ENCODE measurements around the gene XPO4.

Gene XPO4

GRCh38 chr13:20814224-20814910 is 88.2 kb downstream of the XPO4 start:
- in situ Hi-C loops (cut with MboI; ENCODE audit: low sequenced_read_pairs, unreplicated experiment) = loop anchor here (25.0 kb wide), 1 partner anchor 627 kb away; the partner anchor contains the start of gene GJB2
- TF ChIP-seq CTCF (IDR thresholded peaks at IDR 0.05; ENCODE audit: borderline replicate concordance, control extremely low read depth, extremely low read depth, insufficient read depth, missing control alignments) = no peak
- no peak for DNase-seq (ENCODE audit: low spot score)

GRCh38 chr13:20812890-20813289 is 89.7 kb downstream of the XPO4 start:
- no peak for TF ChIP-seq CTCF (IDR thresholded peaks at IDR 0.05; ENCODE audit: borderline replicate concordance, control extremely low read depth, extremely low read depth, insufficient read depth, missing control alignments)
- DNase-seq (ENCODE audit: low spot score) = no peak
- in situ Hi-C loops (cut with MboI; ENCODE audit: low sequenced_read_pairs, unreplicated experiment) = loop anchor here (25.0 kb wide), 1 partner anchor 626 kb away; the partner anchor contains the start of gene GJB2

GRCh38 chr13:20810808-20811207 is 91.7 kb downstream of the XPO4 start:
- no peak for TF ChIP-seq CTCF (IDR thresholded peaks at IDR 0.05; ENCODE audit: borderline replicate concordance, control extremely low read depth, extremely low read depth, insufficient read depth, missing control alignments)
- in situ Hi-C loops (cut with MboI; ENCODE audit: low sequenced_read_pairs, unreplicated experiment) = loop anchor here (25.0 kb wide), 1 partner anchor 624 kb away; the partner anchor contains the start of gene GJB2
- DNase-seq (ENCODE audit: low spot score) = no peak

- TF ChIP-seq CTCF (IDR thresholded peaks at IDR 0.05; ENCODE audit: borderline replicate concordance, control extremely low read depth, extremely low read depth, insufficient read depth, missing control alignments) = no peak
- in situ Hi-C loops (cut with MboI; ENCODE audit: low sequenced_read_pairs, unreplicated experiment) = loop anchor here (25.0 kb wide), 1 partner anchor 622 kb away; the partner anchor contains the start of gene GJB2
- no peak for DNase-seq (ENCODE audit: low spot score)
Measured at GRCh38 chr13:20808874-20809273, 93.7 kb downstream of the XPO4 start.

- in situ Hi-C loops (cut with MboI; ENCODE audit: low sequenced_read_pairs, unreplicated experiment) = loop anchor here (25.0 kb wide), 1 partner anchor 616 kb away; the partner anchor contains the start of gene GJB2
- TF ChIP-seq CTCF (IDR thresholded peaks at IDR 0.05; ENCODE audit: borderline replicate concordance, control extremely low read depth, extremely low read depth, insufficient read depth, missing control alignments) = no peak
Measured at GRCh38 chr13:20803180-20803965, 99.2 kb downstream of the XPO4 start.

GRCh38 chr13:20801707-20802106 is 100.8 kb downstream of the XPO4 start:
- no peak for DNase-seq (ENCODE audit: low spot score)
- no peak for TF ChIP-seq CTCF (IDR thresholded peaks at IDR 0.05; ENCODE audit: borderline replicate concordance, control extremely low read depth, extremely low read depth, insufficient read depth, missing control alignments)
- in situ Hi-C loops (cut with MboI; ENCODE audit: low sequenced_read_pairs, unreplicated experiment) = loop anchor here (25.0 kb wide), 1 partner anchor 614 kb away; the partner anchor contains the start of gene GJB2

More at GRCh38 chr13:20803180-20803965, 99.2 kb downstream of the XPO4 start:
- no peak for DNase-seq (ENCODE audit: low spot score)
